Gastroesophageal sphincter (tissue), 3 donors: ENCODE results near the gene CORO2B.

ENCODE experiments used
- EP300 ChIP-seq: sonication (generic); formaldehyde crosslinking; IDR thresholded peaks from one replicate; pipeline ENCODE4 v1.6.1; 2017; ENCODE audit warnings: antibody characterized with exemption, mild to moderate bottlenecking
- POLR2AphosphoS5 ChIP-seq: sonication (generic); formaldehyde crosslinking; IDR thresholded peaks from one replicate; pipeline ENCODE4 v1.6.1; 2017; ENCODE audit warnings: antibody characterized with exemption
- TF ChIP-seq, protein P1 (sequence below), 4 experiments: fragments of 200-600 bp in 2 of 4; fragments of 450-650 bp in 2 of 4; sonication (generic) in 1 of 4; IDR thresholded peaks; one replicate each; pipeline ENCODE4 v1.5.1; 2017 to 2019; ENCODE audit warnings: antibody characterized with exemption in 4 of 4, mild to moderate bottlenecking in 2 of 4, moderate library complexity in 2 of 4

DNA sequence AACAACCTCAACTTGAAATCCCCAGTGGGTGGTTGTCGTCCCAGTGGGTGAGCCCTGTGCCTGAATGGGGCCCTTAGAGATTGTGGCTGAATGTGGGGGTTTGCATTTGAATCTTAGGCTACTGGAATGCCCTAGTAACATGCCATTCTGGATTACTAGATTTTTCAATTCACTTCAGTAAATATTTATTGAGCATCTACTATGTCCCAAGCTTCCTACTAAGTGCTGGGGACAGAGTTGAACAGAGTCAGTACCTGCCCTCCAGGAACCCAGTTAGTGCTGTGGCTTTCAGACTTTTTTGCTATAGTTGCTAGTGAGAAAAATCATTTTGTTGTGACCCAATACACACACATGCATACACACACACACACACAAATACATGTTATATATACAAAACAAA, 39.0 kb downstream of the CORO2B start:
- TF ChIP-seq POLR2AphosphoS5 (no peak), EP300 (no peak)
- TF ChIP-seq, protein P1, sequence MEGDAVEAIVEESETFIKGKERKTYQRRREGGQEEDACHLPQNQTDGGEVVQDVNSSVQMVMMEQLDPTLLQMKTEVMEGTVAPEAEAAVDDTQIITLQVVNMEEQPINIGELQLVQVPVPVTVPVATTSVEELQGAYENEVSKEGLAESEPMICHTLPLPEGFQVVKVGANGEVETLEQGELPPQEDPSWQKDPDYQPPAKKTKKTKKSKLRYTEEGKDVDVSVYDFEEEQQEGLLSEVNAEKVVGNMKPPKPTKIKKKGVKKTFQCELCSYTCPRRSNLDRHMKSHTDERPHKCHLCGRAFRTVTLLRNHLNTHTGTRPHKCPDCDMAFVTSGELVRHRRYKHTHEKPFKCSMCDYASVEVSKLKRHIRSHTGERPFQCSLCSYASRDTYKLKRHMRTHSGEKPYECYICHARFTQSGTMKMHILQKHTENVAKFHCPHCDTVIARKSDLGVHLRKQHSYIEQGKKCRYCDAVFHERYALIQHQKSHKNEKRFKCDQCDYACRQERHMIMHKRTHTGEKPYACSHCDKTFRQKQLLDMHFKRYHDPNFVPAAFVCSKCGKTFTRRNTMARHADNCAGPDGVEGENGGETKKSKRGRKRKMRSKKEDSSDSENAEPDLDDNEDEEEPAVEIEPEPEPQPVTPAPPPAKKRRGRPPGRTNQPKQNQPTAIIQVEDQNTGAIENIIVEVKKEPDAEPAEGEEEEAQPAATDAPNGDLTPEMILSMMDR (IDR thresholded peaks at IDR 0.05), result no peak
